ENCODE measurements around the gene FKBP1A.

FKBP1A gene

DNA sequence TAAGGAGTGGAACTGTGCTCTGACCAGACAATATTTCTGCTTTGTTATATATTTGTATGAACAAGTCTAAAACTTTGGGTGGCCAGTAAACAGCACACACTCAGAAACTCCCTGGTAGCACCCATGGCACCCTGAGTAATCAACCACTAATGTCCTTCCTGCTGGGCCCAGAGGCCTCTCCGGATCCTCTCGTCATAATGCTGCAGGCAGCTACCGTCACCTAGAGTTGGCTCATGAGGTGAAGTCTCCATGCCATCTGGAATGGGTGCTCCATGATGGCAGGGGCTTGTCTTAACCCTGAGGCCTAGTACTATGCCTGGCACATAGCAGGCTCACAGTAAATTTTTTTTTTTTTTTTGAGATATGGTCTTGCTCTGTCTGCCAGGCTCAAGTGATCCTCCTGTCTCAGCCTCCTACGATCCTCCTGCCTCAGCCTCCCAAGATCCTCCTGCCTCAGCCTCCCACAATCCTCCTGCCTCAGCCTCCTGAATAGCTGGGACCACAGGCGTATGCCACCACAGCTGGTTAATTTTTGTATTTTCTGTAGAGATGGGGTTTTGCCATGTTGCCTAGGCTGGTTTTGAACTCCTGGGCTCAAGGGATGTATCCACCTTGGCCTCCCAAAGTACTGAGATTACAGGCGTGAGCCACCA is 60.9 kb downstream of the FKBP1A start:
- no peak for DNase-seq (ENCODE audit: low read depth)

DNA sequence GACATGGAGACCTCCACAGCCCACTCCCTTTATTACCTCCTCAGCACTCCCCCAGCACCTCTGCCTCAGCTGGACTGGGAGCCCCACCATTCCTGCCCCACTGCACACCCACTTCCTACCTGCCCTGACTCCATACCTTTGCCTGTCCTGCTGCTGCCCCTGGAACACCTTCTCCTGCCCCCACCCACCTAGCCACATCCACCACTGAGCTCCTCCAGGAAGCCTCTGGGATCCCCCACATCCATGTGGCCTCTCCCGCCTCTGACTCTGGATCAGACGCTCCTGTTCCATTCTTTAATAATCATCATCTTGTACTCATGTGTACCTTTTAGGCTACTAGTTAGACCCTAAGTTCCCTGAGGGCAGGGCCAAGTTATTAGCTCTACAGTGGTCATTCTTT is 61.8 kb downstream of the FKBP1A start:
- no peak for DNase-seq (ENCODE audit: low read depth)

DNA sequence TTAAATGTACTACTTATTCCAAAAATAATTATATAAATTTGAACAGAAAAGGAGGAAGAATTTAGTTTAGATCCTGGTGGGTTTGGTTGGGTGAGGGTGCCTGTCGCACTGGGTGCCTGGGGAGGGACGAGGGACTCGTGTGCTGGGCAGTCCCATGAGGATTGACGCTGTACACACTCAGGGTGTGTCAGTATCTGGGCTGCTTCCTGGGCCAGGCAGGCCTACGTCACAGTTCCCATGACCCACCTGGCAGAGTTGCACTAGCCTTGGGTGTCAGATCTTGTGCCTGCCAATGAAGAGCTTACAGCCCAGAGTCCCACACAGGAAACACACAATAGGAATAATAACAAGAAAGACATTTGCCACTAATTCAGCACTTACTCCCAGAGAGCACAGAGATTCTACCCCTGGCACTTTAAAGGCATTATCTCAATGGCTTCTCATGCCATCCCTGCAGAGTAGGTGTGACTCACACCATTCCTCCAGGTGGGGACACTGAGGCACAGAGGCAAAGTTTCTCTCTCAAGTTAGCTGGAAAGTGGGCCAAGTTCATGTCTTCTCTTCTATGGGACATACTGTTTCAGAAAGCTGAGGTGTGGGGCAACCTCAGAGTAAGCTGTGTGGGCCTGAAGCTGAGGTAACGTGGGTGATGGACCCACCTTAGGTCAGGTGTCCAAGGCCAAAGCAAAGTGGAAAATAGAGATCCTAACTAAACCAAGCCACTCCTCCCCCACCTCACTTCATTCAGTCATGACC is 62.6 kb downstream of the FKBP1A start:
- DNase-seq (ENCODE audit: low read depth): no peak

DNA sequence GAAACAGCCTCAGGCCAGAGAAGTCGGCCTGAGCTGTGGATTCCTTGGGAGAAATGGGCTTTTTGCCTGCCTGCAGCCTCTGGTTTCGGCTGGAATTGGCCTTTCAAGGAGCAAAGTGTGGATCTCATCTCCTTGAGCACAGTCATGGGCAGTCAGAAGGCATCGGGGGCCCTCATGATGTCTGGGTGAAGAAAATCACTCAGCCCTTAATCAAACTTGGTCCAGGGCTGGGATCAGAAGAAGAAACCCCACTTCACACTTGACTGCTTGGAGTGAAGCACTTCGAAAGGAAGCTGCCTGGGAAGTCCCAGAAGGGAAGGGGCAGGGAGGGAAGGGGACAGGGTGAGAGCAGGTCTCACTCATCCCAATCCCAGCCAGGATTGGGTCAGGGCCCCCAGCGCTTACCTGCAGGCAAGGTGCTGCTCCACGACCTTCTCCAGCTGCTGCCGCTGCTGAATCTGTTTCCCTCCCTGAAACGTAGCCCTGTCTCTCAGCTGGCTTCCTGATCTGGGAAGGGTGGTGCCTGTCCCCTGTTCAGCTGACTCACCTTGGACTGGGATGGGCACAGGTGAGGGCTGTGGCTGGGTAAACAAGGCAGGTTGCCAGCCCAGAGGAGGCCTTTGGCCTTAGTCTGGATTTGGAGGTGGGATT is 64.0 kb downstream of the FKBP1A start, which contains the start of gene SDCBP2:
TSS of gene SDCBP2 (minus strand) at position 460 of the 651 bp plus-strand sequence. CDS start 8,723 bp downstream, outside the sequence.
- DNase-seq (ENCODE audit: low read depth): no peak

DNA sequence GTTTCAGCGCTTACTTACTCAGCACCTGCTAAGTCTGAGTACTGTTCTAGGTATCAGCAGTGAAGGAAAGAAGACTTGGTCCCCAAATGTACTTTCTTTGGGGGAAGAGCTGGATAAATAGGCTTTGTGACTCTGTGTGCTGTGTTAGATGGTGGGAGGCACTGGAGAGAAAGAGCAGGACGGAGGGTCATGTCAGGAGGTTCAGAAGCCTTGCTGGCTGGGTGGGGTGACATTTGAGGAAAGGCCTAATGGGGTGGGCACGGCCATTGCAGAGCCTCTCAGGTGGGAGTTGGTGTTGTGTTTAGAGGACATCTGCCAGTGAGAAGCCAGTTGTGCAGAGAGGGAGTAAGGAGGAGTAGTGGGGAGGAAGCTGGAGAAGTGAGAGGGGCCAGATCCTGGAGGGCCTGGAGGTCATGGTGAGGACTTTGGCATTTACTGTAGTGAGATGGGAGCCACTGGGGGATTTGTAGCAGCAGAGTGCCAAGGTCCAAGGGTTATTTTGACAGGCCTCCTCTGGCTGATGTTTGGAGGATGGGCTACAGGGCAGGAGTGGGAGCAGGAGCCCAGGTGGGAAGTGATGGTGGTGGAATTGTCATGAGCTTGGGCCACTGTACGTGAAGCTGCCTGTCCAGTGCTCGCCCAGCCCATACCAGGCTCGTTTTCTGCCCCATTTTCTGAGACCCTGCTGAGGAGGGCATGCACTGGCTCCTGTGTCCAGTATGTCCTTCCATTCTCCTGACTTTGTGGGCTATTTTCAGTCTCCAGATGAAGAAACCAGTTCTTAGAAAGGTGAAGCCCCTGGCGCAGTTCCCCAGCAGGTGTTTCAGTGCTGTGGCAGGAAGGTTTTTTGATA is 64.8 kb downstream of the FKBP1A start:
- DNase-seq (ENCODE audit: low read depth): no peak

DNA sequence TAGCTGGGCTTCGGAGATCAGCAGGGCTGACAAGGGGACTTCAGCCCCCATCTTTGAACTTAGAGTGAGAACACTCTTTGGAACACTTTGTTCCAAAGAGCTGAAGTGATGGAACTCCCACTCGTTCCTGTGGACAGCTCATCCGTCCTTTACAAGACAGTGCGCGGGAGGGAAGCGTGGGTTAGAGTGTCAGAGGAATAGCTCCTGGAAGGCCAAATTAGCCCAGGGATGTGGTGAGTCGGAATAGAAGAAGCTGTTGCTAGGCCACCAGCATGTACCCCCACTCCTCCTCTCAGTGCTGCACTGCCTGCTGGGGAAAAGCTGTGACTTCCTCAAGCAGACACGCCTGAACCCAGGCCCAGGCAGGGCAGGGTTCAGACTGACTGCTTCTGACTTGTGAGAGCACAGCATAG is 65.6 kb downstream of the FKBP1A start:
- DNase-seq (ENCODE audit: low read depth): peak; percentile 70

DNA sequence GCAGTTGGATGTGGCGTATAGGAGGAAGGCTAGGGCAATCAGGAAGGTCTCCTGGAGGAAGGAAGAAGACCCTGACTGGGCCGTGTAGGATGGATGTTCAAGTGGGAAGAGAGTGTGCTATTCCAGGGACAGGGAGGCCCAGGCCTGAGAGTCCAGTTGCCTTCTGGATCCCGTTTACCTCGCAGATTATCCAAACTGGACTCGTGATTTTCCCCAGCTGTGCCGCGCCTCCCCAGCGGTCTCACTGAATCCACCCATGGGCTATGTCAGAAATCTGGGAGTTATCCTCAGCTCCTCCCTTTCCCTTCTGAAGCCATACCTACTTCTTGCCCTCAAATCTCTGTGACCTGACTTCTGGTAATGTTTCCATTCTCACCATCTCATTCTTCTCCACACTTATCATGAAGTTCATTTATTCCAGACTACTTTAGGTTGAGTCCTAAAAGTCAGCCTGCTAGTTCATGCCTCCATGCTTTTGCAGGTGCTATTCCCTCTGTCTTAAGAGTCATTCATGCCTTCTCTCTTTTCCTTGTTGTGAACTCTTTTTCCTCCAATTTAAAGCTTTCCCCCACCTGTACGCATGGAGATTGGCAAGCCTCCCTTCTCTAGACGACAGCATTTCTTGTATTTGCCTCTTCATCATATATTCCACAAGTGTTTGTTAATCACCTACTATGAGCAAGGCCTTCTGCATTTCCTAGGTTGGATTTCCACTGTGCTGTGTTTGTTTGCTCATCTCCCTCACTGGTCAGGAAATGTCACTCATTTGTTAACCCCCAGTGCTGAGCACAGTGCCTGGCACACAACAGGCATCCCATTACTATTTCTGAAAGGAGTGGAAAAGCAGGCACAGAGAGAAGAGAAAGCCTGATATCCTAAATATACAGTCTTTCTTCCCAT is 66.6 kb downstream of the FKBP1A start:
- DNase-seq (ENCODE audit: low read depth): peak; percentile 54

DNA sequence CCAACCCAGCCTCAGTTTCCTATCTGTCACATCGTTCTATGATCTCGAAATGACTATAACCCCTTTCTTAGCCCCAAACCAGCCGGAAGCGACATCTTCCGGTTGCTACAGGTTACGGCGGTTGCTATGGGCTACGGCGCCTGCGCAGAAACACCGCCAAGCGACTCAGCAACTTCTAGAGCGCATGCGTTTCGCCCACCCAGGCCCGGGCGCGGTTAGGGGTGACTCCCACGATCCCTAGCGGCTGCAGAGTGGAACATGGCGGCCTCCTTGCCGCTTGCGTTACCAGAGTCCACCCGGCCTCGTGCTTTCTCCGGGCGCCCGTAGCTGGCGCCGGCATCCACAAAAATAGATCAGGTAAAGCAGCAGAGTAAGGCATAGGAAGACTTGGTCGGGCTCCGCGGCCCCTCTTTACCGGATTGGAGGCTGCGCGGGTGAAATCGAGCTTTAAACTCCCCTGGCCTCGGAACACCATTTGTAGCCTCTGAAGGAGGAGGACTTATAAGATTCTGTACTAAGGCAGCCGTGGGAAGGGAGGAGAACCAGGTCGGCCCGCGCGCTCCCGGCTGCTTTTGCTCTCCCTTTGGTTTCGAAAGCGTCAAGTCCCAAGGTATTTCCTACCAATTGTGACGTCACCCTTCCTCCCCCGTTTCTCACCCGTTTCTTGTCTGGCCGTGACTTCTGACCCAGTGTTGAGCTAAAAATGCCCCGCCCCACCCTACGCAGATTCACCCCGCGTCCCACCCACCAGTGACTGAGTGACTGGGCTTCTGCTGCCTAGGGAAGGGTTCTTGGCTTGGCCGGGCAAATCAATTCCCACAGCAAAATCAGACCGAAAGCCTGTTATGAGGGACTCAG is 67.5 kb downstream of the FKBP1A start:
- peak; percentile 96 for DNase-seq (ENCODE audit: low read depth)

DNA sequence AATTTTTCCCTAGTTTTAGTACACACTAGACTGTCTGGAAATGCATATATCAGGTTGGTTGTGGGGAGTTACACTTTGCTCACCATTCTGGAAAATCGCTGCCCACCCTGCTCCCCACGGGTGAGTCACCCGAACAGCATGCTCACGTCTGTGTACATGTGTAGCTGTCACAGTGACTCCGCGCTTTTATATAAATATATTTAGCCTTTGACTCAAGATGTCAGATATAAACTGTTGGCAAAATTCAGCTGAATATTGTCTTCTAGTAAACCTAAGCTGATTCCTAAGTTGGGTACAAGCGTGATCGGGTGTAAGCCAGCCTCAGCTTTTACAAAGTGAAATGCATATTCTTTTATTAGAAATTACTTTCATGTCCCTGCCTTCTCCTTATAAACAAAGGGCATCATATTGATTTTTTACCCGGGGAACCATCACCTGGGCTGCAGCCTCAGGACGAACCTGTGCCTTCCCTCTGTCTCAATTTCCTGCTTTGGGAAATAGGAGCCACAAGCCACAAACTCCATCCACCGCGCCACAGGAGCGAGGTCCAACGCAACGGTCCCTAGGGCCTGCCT is 68.2 kb downstream of the FKBP1A start:
- peak; percentile 87 for DNase-seq (ENCODE audit: low read depth)

DNA sequence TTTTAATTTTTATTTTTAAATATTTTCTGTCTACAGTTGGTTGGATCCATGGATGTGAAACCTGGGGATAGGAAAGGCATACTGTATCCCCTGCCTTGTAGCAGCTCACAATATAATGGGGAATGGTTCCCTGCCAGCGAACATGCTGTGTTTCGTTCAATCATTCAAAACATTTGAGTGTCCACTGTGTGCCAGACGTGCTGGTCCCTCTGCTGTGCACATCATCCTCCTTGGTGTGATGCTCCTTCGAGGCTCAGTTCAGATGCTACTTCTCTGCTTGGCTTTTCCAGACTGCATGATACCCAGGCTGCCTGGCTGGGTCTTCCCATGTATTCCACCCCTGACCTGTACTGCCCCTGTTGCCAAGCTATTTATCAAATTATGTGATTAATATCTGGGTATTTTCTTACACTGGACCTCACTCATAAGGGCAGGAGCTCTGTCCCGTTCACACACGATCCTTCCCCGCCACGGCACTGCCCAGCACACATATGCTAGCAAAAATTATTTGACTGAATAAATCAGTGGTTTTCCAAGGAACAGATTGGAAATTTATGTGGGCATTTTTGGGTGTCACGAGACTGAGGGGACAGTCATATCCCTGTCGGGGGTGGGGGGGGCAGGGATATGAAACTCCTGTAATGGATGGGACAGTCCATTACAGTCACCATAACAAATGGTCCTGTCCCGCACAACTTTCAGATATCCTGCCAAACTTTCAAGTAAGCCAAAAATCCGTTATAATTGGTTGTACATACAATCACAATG is 68.8 kb downstream of the FKBP1A start:
- DNase-seq (ENCODE audit: low read depth): no peak

DNA sequence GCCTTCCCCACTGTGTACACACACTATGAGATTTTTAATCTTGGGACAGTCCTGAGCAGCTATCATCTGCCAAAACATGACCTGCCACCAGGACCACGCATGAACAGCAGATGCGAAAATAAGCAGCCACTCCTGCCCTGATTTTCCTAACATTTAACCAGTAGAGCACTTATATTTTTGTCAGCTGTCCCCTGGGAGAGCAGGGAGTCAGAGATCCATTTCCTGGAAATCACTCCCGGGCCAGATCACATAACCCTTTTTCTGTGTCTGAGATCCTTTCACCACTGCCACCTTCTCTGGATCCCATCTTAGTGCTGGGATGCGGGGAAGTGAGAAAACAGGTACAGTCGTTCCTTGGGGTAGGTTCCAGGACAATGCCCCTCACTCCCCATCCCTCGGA is 69.6 kb downstream of the FKBP1A start:
- no peak for DNase-seq (ENCODE audit: low read depth)

DNA sequence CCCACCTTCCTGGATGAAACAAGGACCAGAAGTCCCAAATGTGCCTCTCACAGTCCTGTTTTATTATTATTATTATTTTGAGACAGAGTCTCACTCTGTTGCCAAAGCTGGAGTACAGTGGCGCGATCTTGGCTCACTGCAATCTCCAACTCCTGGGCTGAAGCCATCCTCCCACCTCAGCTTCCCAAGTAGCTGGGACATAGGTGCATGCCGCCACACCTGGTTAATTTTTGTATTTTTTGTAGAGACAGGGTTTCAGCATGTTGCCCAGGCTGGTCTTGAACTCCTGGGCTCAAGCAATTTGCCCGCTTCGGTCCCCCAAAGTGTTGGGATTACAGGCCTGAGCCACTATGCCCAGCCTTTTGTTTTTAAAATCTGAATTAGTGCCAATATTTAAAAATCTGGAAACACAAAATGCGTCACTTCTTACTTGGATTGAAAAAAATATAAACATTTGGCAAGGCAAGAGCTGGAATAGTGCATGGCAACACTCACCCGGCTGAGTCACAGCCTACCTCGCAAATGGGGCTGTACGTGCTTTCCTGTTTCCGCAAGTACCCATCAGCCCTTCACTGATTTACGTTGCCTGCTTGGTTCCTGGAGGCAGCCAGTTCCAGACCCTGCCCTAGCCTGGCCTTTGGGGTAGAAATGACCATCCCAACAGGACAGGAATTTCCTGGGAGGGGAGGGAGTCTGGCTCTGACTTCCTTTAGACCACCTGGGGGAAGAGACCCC is 70.2 kb downstream of the FKBP1A start:
- peak; percentile 98 for DNase-seq (ENCODE audit: low read depth)

DNA sequence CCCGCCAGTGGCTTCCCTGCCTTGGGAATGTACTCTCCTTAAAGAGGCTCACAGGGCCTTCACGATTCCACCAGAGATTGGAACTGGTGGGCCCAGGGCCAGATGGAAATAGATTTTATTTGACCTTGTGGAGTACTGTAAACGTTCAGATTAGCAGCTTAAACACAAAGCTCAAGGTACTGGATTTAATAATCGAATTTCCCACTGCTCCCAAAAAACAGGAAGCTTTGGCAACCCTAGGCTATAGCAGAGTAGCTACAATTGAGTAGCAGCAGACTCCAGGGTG is 71.3 kb downstream of the FKBP1A start:
- DNase-seq (ENCODE audit: low read depth): no peak

DNA sequence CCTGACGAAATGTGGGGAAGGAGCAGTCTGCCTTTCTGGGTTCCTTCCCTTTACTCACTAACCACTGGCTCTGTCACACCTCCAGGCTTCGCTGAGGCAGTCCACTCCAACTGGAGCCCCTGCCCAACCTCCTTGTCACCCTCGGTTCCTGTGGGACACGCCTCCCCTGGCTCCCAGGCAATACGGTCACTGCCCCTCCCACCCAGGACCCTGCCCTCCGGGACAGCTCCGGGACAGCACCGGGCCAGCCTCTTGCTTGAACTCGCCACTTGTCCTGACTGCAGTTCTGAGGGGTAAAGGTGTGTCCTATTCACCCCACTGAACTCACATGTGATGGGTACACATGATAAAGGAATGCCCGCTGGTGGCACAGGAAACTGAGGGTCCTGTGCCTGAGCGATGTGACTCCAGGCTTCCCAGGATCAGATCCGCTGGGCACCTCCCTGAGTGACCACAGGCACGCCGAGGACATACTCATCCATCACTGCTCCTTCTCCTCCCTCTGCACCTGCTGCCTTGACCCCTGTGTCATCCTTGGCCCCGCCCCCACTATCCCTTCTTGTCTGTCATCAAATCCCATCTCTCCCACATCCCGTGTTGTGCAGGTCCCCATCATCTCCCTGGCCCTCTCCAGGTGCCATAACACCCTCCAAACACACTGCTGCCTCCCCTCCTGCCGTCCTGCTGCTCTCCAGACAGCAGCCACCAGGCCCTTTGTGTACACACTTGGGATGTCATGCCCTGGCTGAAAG is 71.8 kb downstream of the FKBP1A start:
- DNase-seq (ENCODE audit: low read depth): no peak

DNA sequence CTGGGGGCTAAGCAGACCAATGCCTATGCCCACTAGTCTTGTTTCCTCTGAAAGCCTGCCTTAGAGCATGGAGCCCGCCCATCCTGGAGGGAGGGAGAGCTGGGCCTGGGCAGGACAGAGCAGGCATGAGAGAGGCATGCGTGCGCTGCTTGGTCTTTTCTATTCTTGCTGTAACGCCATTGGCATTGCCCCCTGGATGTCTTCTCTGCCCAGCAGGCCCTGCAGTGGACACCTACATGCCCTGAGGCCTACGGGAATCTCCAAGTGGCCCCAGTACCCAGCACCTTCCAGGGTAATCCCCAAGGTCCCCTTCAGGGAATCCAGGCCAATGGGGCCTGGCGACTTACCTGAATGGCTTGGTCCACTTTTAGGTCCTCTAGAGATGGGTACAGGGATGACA is 72.8 kb downstream of the FKBP1A start:
- no peak for DNase-seq (ENCODE audit: low read depth)

DNA sequence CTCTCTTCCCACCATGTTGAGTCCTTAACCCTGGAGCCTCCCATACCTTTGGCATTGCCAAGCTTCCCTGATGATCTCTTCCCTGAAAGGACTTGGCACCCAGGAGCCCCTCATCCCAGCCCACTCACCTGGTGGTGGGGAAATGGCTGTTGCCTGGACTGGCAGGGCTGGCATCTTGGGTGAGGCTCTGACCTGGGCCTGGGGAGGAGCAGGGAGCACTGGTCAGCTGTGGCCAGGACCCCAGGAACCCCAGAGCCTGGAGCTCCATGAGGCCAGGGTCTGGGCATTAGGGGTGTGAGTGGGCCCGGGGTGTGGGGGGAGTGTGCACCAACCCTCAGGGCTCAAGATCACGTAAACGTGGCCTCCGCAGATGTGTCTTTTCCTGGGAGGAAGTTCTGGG is 73.4 kb downstream of the FKBP1A start:
- DNase-seq (ENCODE audit: low read depth): no peak

DNA sequence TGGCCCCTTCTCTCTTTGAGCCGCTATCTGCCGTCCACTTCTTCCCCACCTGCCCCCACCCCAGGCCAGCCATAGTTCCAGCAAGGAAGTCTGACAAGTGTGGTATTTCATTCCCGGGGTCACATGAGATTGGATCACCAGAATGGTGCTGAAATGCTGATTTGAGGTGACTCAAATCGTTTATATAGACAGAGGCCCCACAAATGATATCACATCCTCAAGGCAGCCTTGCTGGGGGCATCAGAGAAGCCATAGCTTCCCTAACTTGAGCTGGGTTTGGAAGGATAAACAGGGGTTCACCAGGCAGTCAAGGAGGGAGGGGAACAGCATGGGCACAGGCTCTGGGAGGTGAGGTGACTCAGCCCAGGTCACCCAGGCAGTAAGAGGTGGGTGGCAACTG is 73.8 kb downstream of the FKBP1A start:
- DNase-seq (ENCODE audit: low read depth): peak; percentile 19
